ENCODE data around the gene MYOM3.

The MYOM3 gene

DNA sequence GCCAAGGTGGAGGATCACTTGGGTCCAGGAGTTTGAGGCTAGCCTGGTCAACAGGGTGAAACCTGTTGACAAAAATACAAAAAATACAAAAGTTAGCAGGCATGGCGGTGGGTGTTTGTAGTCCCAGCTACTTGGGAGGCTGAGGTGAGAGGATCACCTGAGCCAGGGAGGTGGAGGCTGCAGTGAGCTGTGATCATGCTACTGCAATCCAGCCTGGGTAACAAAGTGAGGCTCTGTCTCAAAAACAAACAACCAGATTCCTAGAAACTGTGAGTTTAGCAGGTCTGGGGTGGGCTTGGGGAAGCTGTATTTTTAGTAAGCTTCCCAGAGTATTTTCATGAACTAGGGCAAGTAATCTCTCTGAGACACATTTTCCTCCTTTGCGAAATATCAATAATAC lies 5.2 kb upstream of the MYOM3 start:
- no peak for DNase-seq

DNA sequence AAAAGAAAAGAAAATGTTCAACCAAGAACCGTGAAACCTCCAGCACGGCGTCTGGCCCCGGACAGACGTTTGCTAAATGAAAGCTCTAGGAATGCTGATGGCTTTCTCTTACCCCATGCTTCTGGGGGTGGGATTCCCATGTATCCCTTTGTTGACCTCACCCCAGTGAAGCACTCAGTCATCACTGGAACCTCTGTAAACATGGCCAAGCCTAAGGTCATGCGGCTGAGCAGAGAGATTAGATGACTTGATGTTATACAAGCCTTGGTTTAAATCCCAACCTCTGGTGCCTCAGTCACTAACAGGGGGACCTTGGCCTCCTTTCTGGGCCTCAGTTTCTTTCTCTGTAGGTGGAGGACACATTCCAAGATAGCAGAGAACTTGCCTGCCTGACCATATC lies 2.8 kb upstream of the MYOM3 start:
- no peak for DNase-seq

DNA sequence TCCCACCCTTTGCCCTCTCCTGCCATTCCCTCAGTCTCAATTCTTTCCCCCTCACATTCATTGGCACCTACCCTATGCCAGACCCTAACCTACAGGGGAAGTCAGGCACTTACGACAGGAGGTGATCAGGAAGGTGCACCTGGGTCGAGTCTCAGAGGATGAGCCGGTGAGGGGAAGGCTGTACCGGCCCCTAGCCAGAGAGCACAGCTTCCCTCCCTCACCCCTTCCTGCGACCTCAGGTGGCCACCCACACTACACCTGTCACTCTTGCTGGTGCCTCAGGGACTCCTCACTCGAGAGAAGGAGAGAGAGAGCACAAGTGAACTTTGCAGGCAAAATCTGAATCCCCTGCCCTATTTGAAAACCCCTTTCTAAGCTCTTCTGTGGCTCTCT lies 1.7 kb upstream of the MYOM3 start:
- no peak for DNase-seq

DNA sequence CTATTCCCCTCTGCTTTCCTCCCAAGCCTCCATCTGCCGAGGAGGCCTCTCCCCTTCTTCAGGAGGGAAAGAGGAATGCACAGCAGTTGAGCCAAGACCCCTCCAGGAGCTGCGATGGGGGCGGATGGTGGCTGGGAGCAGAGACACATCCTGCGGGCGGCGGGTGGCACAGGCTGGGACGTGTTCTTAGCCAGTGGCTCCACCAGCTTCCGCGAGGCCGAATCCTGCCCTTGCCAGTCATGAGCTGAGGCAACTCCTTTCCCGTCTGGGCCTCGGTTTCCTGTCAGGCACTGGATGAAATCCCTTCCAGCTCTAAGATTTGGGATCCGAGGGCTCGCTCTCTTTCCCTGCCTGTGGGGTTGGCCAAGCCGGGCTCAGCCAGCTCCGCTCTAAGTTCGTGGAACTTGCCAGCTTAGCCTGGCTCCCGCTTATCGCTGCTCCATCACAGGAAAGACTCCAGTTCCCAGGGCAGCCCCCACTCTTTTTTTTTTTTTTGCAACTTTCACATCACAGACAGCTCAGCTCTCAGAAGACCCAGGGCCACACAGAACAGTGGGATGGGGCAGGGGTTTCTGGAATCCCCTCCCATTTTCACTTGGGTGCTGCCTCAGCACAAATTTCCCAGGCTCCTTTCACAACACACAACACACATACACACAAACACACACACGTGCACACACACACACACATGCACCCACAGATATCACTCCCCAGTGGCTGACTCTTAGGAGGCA lies 506 bp downstream of the MYOM3 start:
- DNase-seq, result no peak

DNA sequence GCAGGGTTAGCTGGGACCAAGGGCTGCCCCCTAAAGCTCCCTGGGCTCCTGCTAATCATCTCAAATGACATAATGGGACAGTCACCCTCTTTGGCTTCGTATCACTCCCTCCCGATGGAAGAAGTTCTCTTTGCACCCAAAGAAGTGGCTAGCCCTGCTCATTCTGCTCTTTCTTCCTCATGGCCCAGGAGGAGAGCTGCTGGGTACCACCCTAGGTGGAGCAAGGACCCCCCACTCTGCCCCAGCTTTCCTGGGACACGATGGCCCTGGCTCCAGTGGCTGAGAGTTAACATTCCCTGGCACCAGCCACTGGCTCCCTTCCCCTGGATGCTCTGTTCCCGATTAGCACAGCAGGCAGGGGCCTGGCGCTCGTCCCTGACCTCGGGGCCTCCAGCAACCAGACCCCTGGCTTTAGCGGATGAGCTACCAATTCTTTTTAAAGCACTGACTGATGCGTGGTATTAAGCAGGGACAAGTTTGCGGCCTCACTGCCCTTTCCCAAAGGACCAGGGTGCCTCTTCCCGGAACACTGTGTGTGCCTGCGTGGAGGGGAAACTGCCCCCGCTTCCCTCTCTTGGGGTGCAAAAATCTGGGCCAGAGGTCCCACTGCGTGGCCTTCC lies 1.2 kb downstream of the MYOM3 start:
- DNase-seq, result no peak

DNA sequence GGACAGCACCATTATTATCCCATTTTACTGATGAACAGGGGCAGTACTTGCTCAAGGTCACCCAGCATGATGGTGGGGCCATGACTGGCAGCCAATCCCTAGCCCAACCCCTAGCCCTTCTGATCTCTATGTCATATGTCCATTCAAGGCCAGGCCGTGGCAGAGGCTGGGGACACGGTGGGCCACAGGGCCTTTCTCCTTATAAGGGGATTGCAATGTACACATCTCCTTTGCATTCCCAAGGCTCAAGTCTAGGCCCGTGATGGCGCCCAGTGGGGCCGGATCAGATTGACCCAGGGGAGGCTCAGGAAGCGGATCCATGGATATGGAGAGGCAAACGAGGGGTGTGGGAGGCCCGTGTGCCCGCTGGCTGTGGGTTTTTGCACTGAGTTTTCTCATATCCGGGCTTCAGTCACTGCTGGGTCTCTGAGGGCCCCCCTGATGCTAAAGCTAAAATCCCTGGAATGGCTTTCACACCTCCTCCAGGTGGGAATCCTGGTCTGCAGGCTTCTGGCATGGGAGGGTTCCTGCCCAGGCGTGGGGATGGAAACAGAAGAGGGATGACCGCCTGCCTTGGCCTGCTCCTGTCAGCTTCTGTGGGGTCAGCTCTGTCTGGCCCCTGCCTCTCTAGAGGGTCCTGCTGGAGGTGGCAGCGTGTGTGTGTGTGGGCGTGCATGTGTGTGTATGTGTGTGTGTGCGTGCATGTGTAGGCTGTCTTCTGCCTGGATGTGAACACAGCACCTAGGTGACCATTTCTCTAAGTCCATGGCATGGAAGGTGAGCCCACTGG lies 2.1 kb downstream of the MYOM3 start:
- DNase-seq, result no peak

DNA sequence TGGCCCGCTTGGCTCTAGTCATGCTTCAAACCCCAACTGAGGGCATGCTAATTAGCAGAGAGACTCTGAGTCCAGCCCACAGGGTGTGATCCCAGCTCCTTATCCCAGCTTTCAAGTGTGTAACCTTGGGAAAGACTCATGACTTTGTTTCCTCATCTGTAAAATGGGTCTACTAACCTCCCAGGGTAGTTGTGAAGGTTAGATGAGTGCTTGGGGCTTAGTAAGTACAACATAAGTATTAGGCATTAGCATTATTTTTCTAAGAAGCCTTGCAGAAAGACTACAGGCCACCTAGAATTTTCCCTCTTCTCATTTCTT lies 2.8 kb downstream of the MYOM3 start:
- no peak for DNase-seq

DNA sequence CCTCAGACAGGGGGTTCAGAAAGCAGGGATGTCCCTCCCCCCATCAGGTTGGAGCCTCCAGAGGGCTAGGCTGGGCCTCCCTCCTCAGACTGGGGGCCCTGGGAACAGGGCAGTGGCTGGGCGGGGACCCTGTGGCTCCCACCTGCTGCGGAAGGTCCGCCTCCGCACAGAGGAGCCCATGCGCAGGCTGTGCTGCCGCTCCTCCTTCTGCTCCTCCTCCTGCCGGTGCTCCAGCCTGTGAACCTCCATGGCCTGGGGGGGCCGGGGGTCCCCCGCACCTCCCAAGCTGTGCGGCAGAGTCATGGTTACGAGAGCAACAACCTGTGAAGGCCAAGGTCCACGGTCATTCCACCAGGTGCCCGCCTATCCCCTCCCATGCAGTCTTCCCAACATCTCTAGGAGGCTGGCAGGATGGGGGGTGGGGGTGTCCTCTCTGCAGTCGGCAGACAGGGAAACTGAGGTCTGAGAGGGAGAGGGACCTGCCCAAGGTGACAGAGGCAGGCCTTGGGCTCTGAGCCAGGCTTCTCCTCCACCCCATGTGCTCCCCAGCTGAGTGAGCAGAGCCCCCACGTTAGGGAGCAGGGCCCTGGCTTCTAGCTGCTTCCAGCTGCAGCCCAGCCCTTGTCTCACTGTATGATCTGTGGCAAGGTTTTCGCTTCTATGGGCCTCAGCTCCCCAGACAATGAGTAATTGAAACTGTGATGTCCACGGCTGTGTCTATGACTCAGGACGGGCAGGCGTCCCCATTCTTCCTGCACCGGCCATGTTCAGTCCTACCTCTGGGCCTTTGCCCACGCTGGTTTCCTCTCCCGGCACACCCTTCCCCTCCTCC lies 3.4 kb downstream of the MYOM3 start:
- no peak for DNase-seq

DNA sequence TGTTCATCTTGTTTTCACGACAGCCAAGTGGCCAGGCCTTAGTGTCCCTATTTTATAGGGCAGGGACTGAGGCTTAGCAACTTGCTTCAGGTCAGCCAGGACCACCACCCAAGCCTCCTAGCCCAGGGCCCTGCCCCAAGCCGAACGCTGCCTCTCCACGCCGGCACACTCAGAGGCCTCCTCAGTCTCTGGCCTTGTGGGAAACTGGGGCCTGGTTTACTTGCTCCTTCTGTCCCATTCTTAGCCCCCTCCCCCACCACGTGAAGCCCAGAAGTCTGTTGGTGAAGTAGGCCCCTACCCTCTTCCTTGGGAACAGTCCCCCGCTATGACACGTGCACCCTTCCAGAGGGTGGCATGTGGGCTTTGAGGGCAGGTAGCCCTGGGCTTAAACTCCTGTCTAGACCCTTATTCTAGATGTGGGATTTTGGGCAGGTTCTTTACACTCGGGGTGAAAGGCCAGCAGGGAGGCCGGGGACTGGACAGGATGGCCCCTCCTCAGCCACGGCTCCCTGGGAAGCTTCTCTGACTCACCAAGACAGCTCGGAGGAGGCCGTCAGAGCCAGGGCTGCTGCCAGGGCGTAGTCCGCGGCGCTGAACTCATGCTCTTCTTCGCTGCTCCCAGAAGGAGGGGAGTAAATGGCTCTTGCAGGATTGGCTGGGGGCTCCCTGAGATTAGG lies 4.3 kb downstream of the MYOM3 start:
- no peak for DNase-seq

DNA sequence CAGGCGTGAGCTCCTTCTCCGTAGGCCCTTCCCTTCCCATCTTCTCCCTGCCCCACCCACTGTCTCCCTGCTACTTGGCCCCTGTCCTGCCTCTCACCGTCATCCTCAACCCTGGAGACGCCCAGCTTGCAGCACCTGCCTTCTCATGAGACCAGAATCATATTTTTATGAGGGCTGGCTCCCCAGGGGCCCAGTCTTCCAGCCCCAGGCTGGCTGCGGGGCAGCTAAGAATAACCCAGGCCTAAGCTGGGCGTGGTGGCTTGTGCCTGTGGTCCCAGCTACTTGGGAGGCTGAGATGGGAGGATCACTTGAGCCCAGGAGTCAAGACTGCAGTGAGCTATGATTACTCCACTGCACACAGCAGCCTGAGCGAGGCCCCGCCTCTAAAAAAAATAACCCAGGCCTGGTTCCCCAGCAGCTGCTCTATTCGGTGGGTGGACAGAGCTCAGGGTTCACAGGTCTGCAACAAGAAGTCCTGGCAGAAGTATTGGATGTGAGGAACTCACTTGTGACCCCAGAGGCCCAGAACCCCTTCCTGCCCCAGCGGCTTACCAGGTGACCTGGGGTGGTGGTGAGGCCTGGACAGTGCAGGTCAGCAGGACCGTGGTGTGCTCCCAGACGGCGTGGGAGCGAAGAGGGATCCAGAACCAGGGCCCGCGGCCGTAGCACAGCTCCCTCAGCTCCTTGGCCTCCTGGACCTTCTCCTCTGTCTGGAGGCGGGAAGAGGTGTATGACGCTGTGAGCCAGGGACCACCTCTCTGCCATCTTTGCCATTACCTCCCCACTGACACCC lies 6.4 kb downstream of the MYOM3 start:
- DNase-seq, result no peak

DNA sequence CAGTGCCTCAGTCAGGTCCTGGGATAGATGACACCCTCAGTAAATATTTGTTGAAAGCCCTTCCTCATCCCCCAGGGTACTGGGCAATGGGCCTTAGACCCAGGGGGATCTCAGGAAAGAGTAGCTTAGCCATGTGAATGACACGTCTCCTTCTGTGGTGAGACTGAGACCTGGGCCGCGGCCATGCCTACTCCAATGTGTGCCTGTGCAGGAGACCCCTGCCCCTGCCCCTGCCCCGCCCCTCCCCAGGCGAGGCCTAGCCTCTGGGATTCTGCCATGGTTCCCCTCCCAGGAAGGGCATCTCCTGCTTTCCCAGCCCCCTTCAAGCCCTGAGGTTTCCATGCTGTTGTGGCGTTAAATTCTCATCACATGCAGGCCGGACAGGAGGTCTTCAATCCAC lies 7.1 kb downstream of the MYOM3 start:
- no peak for DNase-seq

DNA sequence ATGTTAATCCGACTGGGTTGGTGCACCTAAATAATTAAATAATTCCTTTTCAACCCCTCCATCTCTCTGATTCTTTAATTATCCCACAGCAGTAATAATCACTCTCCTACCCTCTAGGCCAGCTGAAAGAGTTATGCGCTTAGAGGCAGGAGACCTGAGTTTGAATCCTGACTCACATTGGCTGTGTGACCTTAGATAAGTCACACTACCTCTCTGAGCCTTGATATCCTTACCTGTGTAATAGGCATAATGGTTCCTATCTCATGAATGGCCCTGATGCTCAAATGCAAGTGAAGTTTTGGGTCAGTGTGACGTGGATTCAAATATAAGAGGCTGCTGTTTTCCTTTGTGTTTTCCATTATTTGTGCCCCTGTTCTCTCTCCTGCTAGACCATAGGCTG lies 8.1 kb downstream of the MYOM3 start:
- DNase-seq, result no peak

DNA sequence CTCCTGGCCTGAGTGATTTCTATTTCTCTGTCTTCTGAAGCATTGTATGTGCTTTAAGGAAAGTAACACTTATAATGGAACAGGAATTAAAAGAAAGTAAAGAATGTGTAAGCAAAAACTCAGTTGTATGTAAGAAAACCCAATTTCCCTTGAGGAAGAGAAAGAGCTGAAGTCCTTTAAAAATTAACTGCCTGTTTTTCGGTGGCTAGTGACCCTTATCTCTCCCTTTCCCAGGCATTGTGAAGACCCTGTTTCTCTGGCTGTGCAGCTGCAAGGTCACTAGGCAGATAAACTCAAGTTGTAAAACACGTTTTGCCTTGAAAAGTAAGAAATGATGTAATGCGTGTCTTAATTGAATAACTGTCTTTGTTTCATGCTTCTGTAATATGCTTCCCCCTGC lies 8.5 kb downstream of the MYOM3 start:
- DNase-seq, result no peak

DNA sequence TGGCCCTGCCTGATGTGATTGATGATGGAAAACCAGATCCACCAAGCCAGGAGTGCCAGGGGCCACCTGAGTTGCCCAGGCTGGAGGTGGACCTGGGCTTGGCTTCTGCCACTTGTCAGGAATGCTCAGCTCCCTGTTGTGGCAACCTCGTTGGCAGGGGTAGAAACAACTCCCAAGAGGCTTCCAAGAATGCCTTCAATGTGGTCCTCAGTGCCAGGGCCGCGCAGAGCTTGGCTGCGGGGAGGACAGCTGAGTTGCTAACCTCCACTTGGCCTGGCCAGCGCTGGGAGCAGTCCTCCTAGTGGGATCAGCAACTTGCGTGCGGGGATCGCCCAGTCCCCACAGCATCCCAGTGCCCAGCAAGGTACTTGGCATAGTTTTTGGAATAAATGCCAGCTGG lies 9.0 kb downstream of the MYOM3 start:
- no peak for DNase-seq

DNA sequence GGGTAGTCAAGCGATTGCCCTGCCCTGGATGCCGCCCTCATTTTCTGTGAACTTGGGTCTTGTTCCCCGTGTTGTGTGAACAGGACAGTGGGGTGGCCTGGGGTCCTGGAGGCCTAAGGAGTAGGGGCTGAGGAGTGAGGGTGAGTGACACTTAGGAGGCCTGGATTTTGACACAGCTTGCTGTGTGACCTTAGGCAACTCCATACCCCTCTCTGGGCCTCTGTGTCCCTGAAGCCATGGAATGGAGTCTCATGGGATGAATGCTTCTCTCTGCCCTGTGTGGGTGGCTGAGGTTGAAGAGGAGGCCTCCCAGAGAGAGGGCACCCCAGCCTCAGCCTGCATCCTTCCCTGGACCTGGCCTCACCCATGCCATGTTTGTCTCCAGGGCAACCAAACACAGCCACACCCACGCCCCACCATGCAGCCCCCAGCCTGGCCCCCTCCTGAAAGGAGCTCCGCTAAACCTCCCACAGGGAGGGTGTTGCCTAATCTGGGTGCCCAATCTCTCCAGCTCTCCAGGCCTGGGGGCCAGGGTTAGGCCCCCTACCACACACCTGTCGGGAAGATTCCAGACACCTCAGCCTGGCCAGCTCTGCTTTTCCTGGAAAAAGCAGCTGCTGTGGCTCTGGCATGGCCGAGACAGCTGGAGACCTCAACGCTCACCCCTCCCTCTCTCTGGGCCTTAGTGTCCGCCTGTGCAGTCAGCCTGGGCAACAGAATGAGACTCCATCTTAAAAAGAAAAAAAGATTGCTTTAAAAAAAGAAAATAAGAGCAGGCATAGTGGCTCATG lies 9.9 kb downstream of the MYOM3 start:
- DNase-seq, result no peak

DNA sequence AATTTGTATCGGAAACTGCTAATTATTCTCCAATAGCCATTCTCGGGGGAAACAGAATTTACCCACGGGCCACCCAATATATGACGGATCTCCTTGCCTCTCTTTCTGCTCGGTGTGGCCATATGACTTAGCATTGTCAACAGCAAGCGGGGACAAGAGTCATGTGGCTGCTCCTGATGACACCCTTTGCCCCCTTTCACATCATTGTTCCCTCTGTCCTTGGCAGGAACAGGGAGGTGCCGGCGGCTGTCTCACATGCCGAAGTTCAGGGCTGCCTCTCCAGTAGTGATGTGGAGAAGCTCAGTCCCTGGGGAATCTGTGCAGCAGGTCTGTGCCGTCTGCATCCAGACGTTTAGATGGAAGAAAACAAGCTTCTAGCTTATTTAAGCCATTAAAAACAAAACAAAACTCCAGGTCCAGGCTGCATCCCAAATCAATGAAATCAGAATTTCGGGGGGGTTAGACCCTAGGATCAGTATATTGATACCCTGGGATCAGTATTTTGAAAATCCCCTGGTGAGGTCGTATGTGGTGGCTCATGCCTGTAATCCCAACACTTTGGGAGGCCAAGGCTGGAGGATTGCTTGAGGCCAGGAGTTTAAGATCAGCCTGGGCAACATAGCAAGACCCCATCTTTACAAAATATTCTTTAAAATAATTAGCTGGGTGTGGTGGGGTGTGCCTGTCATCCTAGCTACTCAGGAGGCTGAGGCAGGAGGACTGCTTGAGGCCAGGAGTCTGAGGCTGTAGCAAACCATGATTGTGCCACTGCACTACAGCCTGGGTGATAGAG lies 10.8 kb downstream of the MYOM3 start:
- DNase-seq, result no peak

DNA sequence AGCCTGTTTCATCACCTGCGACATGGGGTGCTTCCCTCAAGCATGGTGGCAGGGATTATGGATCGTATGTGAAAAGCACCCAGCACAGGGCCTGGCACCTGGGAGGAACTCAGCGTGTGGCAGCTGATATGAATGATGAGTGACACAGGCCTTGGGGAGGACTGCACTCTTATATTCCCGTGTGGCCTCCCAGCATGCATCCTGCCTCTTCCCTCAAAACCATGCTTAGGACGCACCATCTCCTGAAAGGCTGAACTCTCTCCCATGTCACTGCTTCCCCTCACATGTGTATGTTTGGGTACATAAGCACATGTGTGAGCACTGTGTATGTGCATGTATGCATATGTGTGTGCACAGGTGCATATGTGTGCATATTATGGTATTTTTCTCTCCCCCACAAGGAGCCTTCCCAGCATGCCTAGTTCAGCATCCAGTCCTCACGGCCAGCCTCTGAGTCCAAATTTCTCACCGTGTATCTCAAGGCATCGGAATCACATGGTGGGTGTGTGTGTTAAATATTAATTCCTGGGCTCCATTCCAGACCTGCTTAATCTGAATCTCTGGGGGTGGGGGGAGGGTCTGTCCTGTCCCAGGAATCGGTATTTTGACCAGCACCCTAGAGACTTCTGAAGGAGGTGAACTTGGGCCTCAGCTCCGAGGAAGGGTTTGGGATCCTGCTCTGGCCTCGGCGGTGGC lies 12.8 kb downstream of the MYOM3 start:
- DNase-seq, result no peak

DNA sequence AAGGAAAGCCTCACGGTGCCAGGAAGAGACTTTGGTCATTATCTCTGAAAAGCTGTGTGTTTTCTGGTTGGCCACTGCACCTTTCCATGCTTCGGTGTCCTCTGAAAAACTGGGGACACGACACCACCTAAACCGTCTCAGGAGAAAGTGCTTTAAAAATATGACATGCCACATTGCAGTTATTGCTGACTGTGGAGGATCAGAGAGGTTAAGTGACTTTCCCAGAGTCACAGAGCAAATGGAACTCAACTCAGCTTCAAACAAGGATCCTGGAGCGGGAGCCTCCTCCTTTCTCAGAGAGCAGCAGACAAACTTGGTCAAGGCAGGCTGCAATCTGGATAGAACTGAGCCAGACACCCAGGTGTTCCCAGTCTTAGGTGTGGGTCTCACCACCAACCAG lies 13.8 kb downstream of the MYOM3 start:
- DNase-seq, result no peak
